ENCODE measurements around the gene GLIPR2. TPM values are rescaled to one million over a fixed set of nuclear protein-coding genes. Genes with fewer than 3 reads are reported as not detected.

GLIPR2 gene
- total and polyA plus RNA-seq, 9 donors = 8.3 to 34.6 (median 16.0) TPM

GRCh38 chr9:36191686-36192085 is 55.2 kb downstream of the GLIPR2 start:
- WGBS, 3 donors = 1% methylated on average over 7 of the region's 7 CpGs
- Histone ChIP-seq H3K9me3 (no peaks in the 10 kb centered on the region), H3K4me3 (peak overlapping the region; percentile 79), H3K27me3 (no peaks in the 10 kb centered on the region), H3K4me1 (ENCODE audit: insufficient read depth) (peaks cover 16% of the 10 kb centered on the region), H3K36me3 (no peaks in the 10 kb centered on the region), H3K27ac (no peak overlapping the region)
- DNase-seq = no peak
- TF ChIP-seq POLR2A (IDR thresholded peaks at IDR 0.05) = no peak
- TF ChIP-seq CTCF (IDR thresholded peaks at IDR 0.05) = no peak
- no peak for TF ChIP-seq EP300 (IDR thresholded peaks at IDR 0.05)
- intact Hi-C loops (cut with DNase I) = loop anchor here in 1 of 4 donors (10.0 kb wide), 1 partner anchor 133 kb away; no protein-coding TSS in a partner anchor

- DNase-seq = no peak
- Histone ChIP-seq H3K27me3 (no peaks in the 10 kb centered on the region), H3K4me1 (ENCODE audit: insufficient read depth) (peaks cover 16% of the 10 kb centered on the region), H3K27ac (no peak overlapping the region), H3K9me3 (no peaks in the 10 kb centered on the region), H3K4me3 (peak overlapping the region; percentile 79), H3K36me3 (no peaks in the 10 kb centered on the region)
- intact Hi-C loops (cut with DNase I) = loop anchor here in 1 of 4 donors (10.0 kb wide), 1 partner anchor 133 kb away; no protein-coding TSS in a partner anchor
- 68 to 72% (median 71%) methylated on average over 4 of the region's 4 CpGs for WGBS, 3 donors
- no peak for TF ChIP-seq CTCF (IDR thresholded peaks at IDR 0.05)
- TF ChIP-seq POLR2A (IDR thresholded peaks at IDR 0.05) = no peak
- no peak for TF ChIP-seq EP300 (IDR thresholded peaks at IDR 0.05)
Observed at GRCh38 chr9:36192196-36192595, 55.7 kb downstream of the GLIPR2 start.

- no peak for DNase-seq
- TF ChIP-seq EP300 (IDR thresholded peaks at IDR 0.05) = no peak
- no peak for TF ChIP-seq CTCF (IDR thresholded peaks at IDR 0.05)
- TF ChIP-seq POLR2A (IDR thresholded peaks at IDR 0.05) = no peak
- Histone ChIP-seq H3K27me3 (no peaks in the 10 kb centered on the region), H3K27ac (no peak overlapping the region), H3K4me1 (ENCODE audit: insufficient read depth) (peaks cover 16% of the 10 kb centered on the region), H3K36me3 (no peaks in the 10 kb centered on the region), H3K4me3 (peak overlapping the region; percentile 15), H3K9me3 (no peaks in the 10 kb centered on the region)
- intact Hi-C loops (cut with DNase I) = loop anchor here in 1 of 4 donors (10.0 kb wide), 1 partner anchor 132 kb away; no protein-coding TSS in a partner anchor
- WGBS, 3 donors = 65 to 75% (median 74%) methylated on average over 3 of the region's 3 CpGs
Observed at GRCh38 chr9:36193023-36193422, 56.5 kb downstream of the GLIPR2 start.

- intact Hi-C loops (cut with DNase I) = loop anchor here in 1 of 4 donors (10.0 kb wide), 1 partner anchor 130 kb away; no protein-coding TSS in a partner anchor
- TF ChIP-seq CTCF (IDR thresholded peaks at IDR 0.05) (no peak), POLR2A (IDR thresholded peaks at IDR 0.05) (no peak), EP300 (IDR thresholded peaks at IDR 0.05) (no peak)
- H3K27ac ChIP-seq = no peak overlapping the region
Observed at GRCh38 chr9:36194326-36195000, 57.9 kb downstream of the GLIPR2 start.

More at GRCh38 chr9:36194326-36195000, 57.9 kb downstream of the GLIPR2 start:
- Histone ChIP-seq H3K36me3 (no peaks in the 10 kb centered on the region), H3K9me3 (no peaks in the 10 kb centered on the region), H3K4me3 (no peak overlapping the region), H3K27me3 (no peaks in the 10 kb centered on the region), H3K4me1 (ENCODE audit: insufficient read depth) (peaks cover 16% of the 10 kb centered on the region)
- no peak for DNase-seq
- 21 to 30% (median 24%) methylated on average over 4 of the region's 4 CpGs for WGBS, 3 donors

All from ovary (tissue), 9 donors.